Measurements from ENCODE around the gene MACROD2. TPM values are rescaled to one million over a fixed set of nuclear protein-coding genes. Genes with fewer than 3 reads are reported as not detected.

Gene MACROD2
- total and polyA plus RNA-seq, 2 of the 4 experiments (the other 2 are of a cell fraction): not detected

DNA sequence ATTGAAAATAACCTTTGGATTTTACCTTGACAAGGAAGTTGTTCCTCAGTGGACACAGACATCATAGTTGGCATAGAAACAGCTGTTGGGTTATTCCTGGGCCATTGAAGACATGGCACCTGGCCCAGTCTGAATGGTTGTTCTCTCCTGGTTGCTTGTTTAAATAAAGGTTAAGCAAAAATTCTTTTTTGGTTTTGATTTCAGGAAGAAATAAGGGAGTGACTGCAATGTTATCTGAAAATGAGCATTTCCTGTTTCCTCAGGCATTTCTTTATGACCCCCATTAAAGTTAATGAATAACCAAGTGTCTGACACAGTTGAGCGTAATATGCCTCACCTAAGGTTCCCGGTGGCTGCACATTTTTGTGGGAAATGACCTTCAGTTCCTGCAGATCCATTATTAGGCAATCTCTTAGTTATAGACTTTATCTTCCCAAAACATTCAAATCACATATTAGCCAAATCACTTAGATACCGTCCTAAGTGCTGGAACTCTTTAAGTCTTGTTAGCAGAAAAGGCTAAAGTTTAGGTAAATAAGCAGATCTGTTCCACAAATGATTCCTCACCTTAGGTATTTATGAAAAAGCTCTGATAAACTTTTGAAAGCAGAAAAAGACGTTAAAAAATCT is 990.8 kb downstream of the MACROD2 start:
- H3K36me3 ChIP-seq (ENCODE audit: control insufficient read depth, insufficient read depth, low read length): no peaks in the 10 kb centered on the region
- dilution Hi-C loops (cut with HindIII; ENCODE audit: low sequenced_read_pairs, unreplicated experiment): no loop called here
- H2BK5ac ChIP-seq (ENCODE audit: low read depth, low read length, poor library complexity, severe bottlenecking): no peak overlapping the region
- H3K4ac ChIP-seq (ENCODE audit: low read depth, low read length): no peak overlapping the region
- H3K18ac ChIP-seq (ENCODE audit: low read depth, low read length): no peak overlapping the region
- no peak overlapping the region for H2BK20ac ChIP-seq (ENCODE audit: low read depth, low read length)
- no peak overlapping the region for H3K4me3 ChIP-seq (ENCODE audit: insufficient read depth, low read depth, low read length)
- POLR2A ChIA-PET (ENCODE audit: unreplicated experiment): no interaction called here
- no CpG with 5 or more reads among the region's 4 CpGs for WGBS, 2 experiments (ENCODE audit: extremely low coverage in 2 of 2, insufficient read length in 1 of 2)
- H3K14ac ChIP-seq (replicated peaks; ENCODE audit: low read depth, low read length): no peak overlapping the region
- no peaks in the 10 kb centered on the region for H4K20me1 ChIP-seq (ENCODE audit: insufficient read depth, low read length)
- in situ Hi-C loops (cut with MboI; ENCODE audit: low sequenced_read_pairs): no loop called here
- no peaks in the 10 kb centered on the region for H3K4me1 ChIP-seq (ENCODE audit: control insufficient read depth, insufficient read depth, low read length)
- no peak overlapping the region for H2AFZ ChIP-seq (replicated peaks; ENCODE audit: low read length, poor library complexity)
- no peak overlapping the region for H3K23ac ChIP-seq (ENCODE audit: low read depth, low read length)
- H3K4me2 ChIP-seq (ENCODE audit: low read depth, low read length): no peak overlapping the region
- H2BK120ac ChIP-seq (ENCODE audit: low read depth, low read length): no peak overlapping the region
- TF ChIP-seq MXI1 (IDR thresholded peaks at IDR 0.05; ENCODE audit: borderline replicate concordance, low read depth, low read length): no peak
- TF ChIP-seq BHLHE40 (IDR thresholded peaks at IDR 0.05; ENCODE audit: low read depth, low read length): no peak
- TF ChIP-seq POLR2A (IDR thresholded peaks at IDR 0.05; ENCODE audit: low read depth, low read length): no peak
- TF ChIP-seq FOS (IDR thresholded peaks at IDR 0.05; ENCODE audit: low read depth, low read length): no peak
- no peak for TF ChIP-seq RAD21 (IDR thresholded peaks at IDR 0.05; ENCODE audit: low read length)
- no peak for TF ChIP-seq RFX5 (IDR thresholded peaks at IDR 0.05; ENCODE audit: low read depth, low read length)
- TF ChIP-seq, protein P1, sequence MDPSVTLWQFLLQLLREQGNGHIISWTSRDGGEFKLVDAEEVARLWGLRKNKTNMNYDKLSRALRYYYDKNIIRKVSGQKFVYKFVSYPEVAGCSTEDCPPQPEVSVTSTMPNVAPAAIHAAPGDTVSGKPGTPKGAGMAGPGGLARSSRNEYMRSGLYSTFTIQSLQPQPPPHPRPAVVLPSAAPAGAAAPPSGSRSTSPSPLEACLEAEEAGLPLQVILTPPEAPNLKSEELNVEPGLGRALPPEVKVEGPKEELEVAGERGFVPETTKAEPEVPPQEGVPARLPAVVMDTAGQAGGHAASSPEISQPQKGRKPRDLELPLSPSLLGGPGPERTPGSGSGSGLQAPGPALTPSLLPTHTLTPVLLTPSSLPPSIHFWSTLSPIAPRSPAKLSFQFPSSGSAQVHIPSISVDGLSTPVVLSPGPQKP (IDR thresholded peaks at IDR 0.05; ENCODE audit: borderline replicate concordance, low read depth, low read length): no peak
- TF ChIP-seq MAZ (IDR thresholded peaks at IDR 0.05; ENCODE audit: borderline replicate concordance, low read depth, low read length): no peak
- no peak for TF ChIP-seq MAFK (IDR thresholded peaks at IDR 0.05; ENCODE audit: low read depth, low read length)
- TF ChIP-seq NFE2L2 (IDR thresholded peaks at IDR 0.05; ENCODE audit: low read depth, low read length): no peak
- no peak for TF ChIP-seq CEBPB (IDR thresholded peaks at IDR 0.05; ENCODE audit: low read depth, low read length)
- TF ChIP-seq, protein P2, sequence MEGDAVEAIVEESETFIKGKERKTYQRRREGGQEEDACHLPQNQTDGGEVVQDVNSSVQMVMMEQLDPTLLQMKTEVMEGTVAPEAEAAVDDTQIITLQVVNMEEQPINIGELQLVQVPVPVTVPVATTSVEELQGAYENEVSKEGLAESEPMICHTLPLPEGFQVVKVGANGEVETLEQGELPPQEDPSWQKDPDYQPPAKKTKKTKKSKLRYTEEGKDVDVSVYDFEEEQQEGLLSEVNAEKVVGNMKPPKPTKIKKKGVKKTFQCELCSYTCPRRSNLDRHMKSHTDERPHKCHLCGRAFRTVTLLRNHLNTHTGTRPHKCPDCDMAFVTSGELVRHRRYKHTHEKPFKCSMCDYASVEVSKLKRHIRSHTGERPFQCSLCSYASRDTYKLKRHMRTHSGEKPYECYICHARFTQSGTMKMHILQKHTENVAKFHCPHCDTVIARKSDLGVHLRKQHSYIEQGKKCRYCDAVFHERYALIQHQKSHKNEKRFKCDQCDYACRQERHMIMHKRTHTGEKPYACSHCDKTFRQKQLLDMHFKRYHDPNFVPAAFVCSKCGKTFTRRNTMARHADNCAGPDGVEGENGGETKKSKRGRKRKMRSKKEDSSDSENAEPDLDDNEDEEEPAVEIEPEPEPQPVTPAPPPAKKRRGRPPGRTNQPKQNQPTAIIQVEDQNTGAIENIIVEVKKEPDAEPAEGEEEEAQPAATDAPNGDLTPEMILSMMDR (conservative IDR thresholded peaks at IDR 0.05; ENCODE audit: low read depth, low read length): no peak
- TF ChIP-seq RCOR1 (IDR thresholded peaks at IDR 0.05; ENCODE audit: insufficient replicate concordance, low read length): no peak
- TF ChIP-seq CHD1 (IDR thresholded peaks at IDR 0.05; ENCODE audit: low read depth, low read length): no peak
- no peak for TF ChIP-seq SMC3 (IDR thresholded peaks at IDR 0.05; ENCODE audit: low read depth, low read length)
- TF ChIP-seq, protein P3, sequence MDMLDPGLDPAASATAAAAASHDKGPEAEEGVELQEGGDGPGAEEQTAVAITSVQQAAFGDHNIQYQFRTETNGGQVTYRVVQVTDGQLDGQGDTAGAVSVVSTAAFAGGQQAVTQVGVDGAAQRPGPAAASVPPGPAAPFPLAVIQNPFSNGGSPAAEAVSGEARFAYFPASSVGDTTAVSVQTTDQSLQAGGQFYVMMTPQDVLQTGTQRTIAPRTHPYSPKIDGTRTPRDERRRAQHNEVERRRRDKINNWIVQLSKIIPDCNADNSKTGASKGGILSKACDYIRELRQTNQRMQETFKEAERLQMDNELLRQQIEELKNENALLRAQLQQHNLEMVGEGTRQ (IDR thresholded peaks at IDR 0.05; ENCODE audit: low read depth, low read length): no peak
- H2AK9ac ChIP-seq (replicated peaks; ENCODE audit: low read depth, low read length, poor library complexity): no peak overlapping the region
- H4K8ac ChIP-seq (ENCODE audit: low read depth in 2 of 2, low read length in 2 of 2): no peak overlapping the region
- H3K56ac ChIP-seq (ENCODE audit: extremely low read depth, insufficient read depth, low read length): no peak overlapping the region
- no peaks in the 10 kb centered on the region for H3K27me3 ChIP-seq (ENCODE audit: control insufficient read depth, insufficient read depth, low read length)
- BruUV-seq (replicated peaks): no TSS peak
- no peaks in the 10 kb centered on the region for H3K9me1 ChIP-seq (ENCODE audit: insufficient read depth, low read length)
- no peak overlapping the region for H3K27ac ChIP-seq (ENCODE audit: insufficient read depth, low read length)
- peaks cover 7% of the 10 kb centered on the region; the same call in 1 of the 2 replicates for H3K9me3 ChIP-seq (ENCODE audit: control insufficient read depth, insufficient read depth, low read length)
- intact Hi-C loops (cut with micrococcal nuclease): no loop called here
- ATAC-seq (ENCODE audit: low read depth): no peak
- H4K91ac ChIP-seq (ENCODE audit: insufficient read depth, low read depth, low read length): no peak overlapping the region
- no peak overlapping the region for H3K9ac ChIP-seq (ENCODE audit: low read depth, low read length)
- H4K5ac ChIP-seq (ENCODE audit: low read depth, low read length): no peak overlapping the region
- H2AK5ac ChIP-seq (ENCODE audit: low read depth, low read length): no peak overlapping the region
- DNase-seq: no peak
- CTCF ChIA-PET: no interaction called here
- H3K79me1 ChIP-seq (ENCODE audit: low read depth in 1 of 2, low read length in 2 of 2): no peaks in the 10 kb centered on the region
- H2BK15ac ChIP-seq (ENCODE audit: low read depth, low read length): no peak overlapping the region

All from IMR-90 (cell line).